ENCODE results near the gene MRAP2.
"Not testable (repeated sequence)": the region's sequence is repeated elsewhere in the genome, so short reads cannot be mapped to it uniquely, and the experiment has no call there.

The MRAP2 gene

GRCh38 chr6:84032000-84032399 is 1.6 kb upstream of the MRAP2 start:
- not testable (repeated sequence) for DNase-seq

GRCh38 chr6:84035484-84035883 is 1.9 kb downstream of the MRAP2 start:
- peak; percentile 72 for DNase-seq

DNA sequence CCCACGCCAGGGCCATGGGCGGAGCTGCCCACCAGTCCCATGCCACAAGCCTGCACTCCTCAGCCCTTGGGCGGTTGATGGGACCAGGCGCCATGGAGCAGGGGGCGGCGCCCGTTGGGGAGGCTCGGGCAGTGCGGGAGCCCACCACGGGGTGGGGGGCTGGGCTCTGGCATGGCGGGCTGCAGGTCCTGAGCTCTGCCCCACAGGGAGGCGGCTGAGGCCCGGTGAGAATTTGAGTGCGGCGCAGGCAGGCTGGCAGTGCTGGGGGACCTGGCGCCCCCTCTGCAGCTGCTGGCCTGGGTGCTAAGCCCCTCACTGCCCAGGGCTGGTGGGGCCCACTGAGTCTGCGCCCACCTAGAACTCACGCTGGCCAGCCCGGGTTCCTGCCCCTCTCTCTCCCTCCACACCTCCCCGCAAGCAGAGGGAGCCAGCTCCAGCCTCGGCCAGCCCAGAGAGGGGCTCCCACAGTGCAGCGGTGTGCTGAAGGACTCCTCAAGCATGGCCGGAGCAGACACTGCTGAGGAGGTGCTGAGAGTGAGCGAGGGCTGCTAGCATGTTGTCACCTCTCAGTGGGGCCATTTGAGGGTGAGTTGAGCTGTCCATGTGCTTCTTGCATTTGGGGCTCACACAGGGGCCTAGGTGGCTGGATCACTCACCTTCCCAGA is 4.0 kb downstream of the MRAP2 start:
- no peak for DNase-seq

DNA sequence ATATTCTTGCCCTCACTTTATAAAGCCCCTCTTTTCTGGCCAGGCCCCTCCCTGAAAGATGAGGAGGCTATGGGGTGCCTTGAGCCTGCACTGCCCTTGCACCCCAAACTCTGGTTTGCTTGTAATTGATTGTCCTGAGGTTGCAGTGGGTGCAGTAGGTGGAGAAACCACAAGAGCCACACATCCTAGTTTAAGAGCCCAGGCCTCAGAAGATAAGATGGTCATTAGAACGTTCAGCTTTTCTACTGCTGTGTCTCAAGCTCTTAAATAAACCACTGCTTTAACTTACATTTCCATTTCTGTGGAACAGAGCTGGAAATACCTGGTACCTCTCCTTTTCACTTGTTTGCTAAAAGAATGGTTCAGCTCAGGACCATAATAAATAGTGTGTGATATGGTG is 9.0 kb downstream of the MRAP2 start:
- DNase-seq, result no peak

DNA sequence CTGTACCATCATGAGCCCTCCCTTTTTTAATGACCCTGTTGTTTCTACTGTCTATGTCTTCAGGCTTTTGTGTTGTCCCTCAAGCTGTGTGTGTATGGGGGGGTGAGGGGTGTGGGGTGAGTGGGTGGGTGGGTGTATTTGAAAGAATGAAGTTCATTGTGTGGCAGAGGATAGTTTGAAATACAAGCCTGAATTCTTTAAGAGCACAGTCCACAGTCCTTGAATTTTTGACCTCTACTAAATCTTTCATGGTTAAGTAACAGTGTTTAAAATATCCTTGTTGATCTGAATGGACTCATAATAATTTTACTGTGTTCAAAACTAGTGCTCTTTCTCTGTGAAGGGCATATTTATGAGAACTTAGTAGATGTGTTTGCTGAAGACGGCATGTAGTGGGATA is 10.0 kb downstream of the MRAP2 start:
- no peak for DNase-seq

DNA sequence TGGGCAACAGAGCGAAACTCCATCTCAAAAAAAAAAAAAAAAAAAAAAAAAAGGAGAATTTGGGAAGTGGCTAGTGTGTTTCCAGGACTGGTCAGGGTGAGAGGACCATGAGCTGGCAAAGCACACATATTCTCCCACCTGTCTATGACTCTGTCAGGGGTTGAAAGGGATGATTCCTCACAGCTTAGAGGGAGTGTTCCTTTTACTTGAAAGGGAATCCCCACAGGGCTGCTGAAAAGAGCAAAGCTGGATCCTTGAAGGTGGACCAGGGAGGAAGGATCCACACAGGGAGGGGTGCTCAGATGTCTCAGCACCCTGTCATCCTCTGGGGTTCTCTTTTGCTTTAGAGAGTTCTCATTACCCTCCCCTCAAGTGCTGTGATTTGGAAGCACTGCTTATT is 13.2 kb downstream of the MRAP2 start:
- peak; percentile 47 for DNase-seq

DNA sequence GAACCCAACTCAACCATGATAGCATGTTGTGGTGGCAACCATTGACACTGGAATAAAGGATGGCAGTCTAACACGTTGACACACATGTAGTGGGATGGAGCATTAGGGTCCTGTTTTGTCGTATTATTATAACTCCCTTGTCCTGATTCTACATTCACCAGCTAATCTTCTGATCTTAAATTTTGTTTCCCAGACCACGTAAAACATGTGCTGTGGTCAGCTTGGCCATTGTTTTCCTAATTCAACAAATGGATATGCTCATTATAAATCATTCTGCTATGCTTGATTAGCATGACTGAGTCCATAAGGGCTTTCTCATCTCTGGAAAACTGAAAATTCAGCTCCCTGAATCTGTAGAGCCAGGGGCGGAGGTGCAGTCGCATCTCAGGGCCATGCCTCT is 15.0 kb downstream of the MRAP2 start:
- no peak for DNase-seq

- DNase-seq, result no peak
These were observed 16.8 kb downstream of the MRAP2 start for GRCh38 chr6:84050408-84050807.

- peak; percentile 98 for DNase-seq
These were observed 18.8 kb downstream of the MRAP2 start for GRCh38 chr6:84052204-84052882.

DNA sequence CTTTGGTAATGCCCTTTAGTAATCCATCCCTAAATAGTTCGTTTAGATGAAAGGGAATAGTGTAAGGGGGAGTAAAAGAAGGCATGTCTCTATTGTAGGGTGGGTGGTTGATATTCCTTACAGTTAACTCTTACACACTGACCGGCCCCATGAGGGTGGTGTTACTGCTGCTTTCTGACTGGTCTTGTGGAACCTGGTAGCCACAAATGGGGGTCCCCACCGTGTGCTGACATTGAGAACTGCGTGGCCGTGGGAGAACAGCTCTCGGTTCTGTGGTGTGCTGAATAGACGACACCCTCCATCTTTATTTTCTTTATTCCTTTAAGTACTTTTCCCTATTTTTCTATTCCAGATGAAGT is 19.3 kb downstream of the MRAP2 start:
- DNase-seq, result no peak

DNA sequence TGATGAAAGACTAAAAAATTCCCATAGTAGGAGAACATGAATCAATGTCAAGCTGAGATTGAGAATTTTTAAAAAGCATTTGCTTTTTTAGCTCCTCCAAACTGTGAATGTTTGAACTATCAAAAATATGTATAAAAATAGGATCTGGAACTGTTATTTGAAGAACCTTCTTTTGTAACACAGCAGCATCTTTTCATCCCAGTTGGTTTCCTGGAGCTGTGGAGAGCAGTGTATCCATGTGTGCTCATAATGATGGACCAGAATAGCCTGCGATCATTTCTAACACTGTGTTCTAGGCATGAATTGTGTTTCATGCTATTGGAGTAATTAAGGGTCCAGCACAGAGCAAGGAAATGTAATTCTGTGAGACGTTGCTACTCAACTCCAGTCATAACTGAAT is 22.1 kb downstream of the MRAP2 start:
- no peak for DNase-seq

DNA sequence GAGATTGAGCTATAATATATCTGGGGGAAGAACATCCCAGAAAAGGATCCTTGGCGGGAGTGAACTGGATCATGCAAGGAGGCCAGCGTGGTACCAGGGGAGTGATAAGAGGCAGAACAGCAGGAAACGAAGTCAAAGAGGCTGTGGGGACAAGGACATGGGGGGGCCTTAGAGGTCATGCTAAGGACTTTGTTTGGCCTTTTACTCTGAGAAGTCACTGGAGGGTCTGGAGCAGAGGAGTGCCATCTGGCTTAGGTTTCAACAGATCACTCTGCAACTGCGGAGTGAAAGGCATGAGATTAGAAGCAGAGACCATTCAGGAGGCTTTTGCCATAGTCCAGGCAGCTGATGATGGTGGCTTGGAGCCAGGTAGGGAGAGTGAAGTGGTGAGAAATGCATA is 24.3 kb downstream of the MRAP2 start:
- no peak for DNase-seq

DNA sequence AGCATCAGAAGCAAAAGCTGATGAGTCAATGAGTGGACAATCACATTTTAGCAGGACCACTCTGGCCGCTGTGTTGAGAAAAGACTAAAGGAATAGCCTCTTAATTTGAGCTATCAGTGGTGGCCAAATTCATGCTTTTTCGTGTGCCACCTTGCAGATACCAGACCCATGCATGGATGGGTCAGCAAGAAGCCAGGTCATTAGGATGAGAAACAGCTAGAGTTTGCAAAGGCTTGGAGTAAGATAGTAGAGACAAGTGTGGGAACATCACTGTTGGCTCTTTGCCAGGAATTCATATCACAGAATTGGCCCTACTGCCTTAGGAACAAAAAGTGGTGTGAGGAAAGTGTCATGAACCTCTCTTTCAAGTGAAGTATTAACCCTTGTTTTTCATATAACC is 25.5 kb downstream of the MRAP2 start:
- peak; percentile 14 for DNase-seq

GRCh38 chr6:84061174-84061573 is 27.6 kb downstream of the MRAP2 start:
- no peak for DNase-seq

DNA sequence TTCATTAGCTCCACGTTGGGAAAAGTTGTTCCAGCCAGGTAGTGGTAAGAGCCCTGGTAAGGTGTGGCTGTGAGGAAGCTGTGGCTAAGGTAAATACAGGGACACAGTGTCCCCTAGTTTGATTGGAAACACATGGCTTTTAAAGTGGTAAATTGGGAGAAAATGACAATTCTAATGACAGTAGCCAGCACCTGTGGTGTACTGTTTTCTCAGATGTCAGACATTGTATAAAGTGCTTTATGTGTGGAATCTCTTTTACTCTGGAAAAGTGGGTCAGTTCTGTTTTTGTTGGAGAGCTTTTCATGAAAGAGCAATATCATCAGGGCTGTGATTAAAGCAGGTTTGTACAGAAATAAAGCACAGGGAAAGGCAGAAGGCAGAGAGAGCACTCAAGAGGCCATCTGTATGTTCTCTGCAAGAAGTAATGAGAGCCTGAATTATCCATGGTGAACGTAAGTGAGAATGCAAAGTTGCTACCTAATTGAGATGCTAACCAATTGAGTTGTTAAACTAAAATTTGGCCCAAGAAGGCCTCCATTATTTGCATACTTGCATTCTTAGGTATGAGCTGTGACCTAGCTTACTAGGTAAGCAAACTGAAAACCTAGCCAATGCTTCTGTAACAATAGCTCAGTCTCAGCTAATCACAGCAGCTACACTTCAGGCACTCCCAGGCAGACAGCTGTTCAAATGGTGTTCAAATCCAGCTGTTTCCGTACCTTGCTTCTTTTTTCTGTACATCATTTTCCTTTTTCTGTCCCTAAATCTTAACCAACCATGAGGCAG is 28.2 kb downstream of the MRAP2 start:
- peak; percentile 77 for DNase-seq

DNA sequence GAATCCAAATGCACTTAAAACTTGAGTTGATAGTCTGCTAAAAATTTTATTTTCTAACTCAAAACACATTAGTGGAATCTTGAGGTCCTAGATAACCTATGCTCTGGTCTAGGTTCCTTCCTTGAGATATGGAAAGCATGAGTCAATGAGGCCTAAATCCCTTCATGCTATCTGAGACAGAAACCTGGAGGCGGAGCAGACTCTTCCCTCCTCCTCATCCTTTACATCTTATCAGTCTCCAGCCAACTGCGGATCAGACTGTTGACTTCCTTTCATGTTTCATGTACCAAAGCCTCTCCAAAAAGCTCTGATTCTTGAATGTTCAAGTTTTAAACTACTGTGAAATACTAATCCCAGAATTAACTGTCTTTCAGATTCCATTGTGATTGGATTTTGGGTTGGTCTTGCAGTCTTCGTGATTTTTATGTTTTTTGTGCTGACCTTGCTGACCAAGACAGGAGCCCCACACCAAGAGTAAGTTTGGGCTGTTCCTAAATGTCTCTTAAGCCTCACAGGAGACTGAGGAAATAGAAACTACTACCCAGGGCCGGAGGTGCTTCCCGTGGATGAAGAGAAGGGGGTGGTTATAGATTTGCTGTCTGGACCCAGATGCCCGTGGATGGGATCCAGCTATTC is 29.1 kb downstream of the MRAP2 start:
- DNase-seq, result peak; percentile 12

GRCh38 chr6:84065693-84066290 is 32.2 kb downstream of the MRAP2 start:
- peak; percentile 60 for DNase-seq

DNA sequence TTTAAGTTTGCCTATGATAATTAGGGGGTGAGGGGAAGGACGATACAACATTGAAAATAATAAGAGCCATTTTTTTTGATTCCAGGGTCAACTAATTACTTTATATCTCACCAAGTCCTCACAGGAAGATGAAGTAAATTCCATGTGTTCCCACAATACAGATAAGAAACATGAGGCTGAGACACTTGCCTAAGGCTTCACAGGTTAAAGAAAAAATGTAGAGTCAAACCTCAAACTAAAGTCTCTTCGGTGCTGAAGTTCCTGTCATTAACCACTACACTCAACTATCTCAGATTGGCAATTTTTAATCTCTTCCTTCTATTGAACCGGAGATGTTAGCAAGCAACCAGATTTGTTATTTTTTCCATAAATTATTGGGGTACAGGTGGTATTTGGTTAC is 33.0 kb downstream of the MRAP2 start:
- no peak for DNase-seq

GRCh38 chr6:84068873-84069272 is 35.3 kb downstream of the MRAP2 start:
- DNase-seq, result not testable (repeated sequence)

DNA sequence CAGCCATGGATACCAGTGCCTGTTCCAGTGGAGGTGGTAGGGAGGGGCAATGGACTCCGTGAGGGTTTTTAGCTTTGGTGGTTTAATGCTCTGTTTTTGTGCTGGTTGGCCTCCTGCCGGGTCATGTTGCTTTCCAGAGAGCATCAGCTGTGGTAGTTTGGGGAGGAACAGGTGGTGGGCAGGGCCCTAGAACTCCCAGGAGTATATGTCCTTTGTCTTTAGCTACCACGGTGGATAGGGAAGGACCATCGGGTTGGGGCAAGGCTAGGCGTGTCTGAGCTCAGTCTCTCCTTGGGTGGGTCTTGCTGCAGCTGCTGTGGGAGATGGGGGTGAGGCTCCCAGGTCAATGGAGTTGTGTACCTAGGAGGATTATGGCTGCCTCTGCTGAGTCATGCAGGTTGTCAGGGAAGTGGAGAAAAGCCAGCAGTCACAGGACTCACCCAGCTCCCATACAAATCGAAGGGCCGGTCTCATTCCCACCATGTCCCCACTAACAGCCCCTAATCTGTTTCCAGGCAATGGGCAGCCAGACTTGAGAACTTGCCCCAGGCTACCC is 38.9 kb downstream of the MRAP2 start:
- peak; percentile 98 for DNase-seq

- peak; percentile 94 for DNase-seq
These were observed 41.6 kb downstream of the MRAP2 start for GRCh38 chr6:84074988-84075781.

- no peak for DNase-seq
These were observed 44.1 kb downstream of the MRAP2 start for GRCh38 chr6:84077645-84078044.
